Measurements from ENCODE around the gene RNF220. TPM values are rescaled to one million over a fixed set of nuclear protein-coding genes. Genes with fewer than 3 reads are reported as not detected.

The RNF220 gene
- total and polyA plus RNA-seq, 2 of the 4 experiments (the other 2 are of a cell fraction), result 71.8 to 77.1 TPM

Small RNA genes lying within 50 kb of the gene (microRNA-seq; reads per million reads assigned to microRNA genes)
- gene MIR5584 (ENCODE audit: insufficient read depth in 1 of 2, insufficient read length in 1 of 2, unreplicated experiment in 1 of 2) (0 reads per million in 2 experiments), gene RNU6-369P (ENCODE audit: insufficient read depth, insufficient read length) (not detected)

Small RNA genes lying within 50 kb of the gene (small RNA-seq; reads per million reads assigned to genes)
- gene MIR5584, result 0 reads per million in 5 experiments
- 0 reads per million in 5 experiments for gene RNU6-369P

Other genes starting within 250 kb of the RNF220 start
- gene DMAP1, start 191.8 kb upstream of the RNF220 start, total RNA-seq (2012; rRNA removed), result 18.1 and 22.2 TPM in 2 replicates
- gene DMAP1, start 191.8 kb upstream of the RNF220 start, polyA plus RNA-seq (2012; rRNA removed), result 34.3 and 39.4 TPM in 2 replicates
- 55.3 and 56.6 TPM in 2 replicates for gene ERI3, start 50.0 kb upstream of the RNF220 start, total RNA-seq (2012; rRNA removed)
- 70.9 and 75.7 TPM in 2 replicates for gene ERI3, start 50.0 kb upstream of the RNF220 start, polyA plus RNA-seq (2012; rRNA removed)